Colonic mucosa (tissue), 4 donors: Measurements from ENCODE around the gene GSTCD. TPM values are rescaled to one million over a fixed set of nuclear protein-coding genes. Genes with fewer than 3 reads are reported as not detected.

ENCODE experiments used
- DNase-seq: peaks from one replicate; pipeline ENCODE4 v3.0.0-alpha.2; 2020
- H3K27ac ChIP-seq: fragments of 200-600 bp; one replicate; pipeline ENCODE4 v1.8.0; 2021
- H3K27me3 ChIP-seq: fragments of 200-600 bp; one replicate; pipeline ENCODE4 v1.8.0; 2021
- H3K36me3 ChIP-seq: fragments of 200-600 bp; one replicate; pipeline ENCODE4 v1.8.0; 2021
- H3K4me1 ChIP-seq: fragments of 200-600 bp; one replicate; pipeline ENCODE4 v1.8.0; 2021; ENCODE audit warnings: mild to moderate bottlenecking
- H3K4me3 ChIP-seq: fragments of 200-600 bp; one replicate; pipeline ENCODE4 v1.8.0; 2021
- H3K9ac ChIP-seq, 2 donors: one replicate each; pipeline ENCODE4 v1.7.0; 2013; ENCODE audit warnings: control low read depth in 2 of 2, low read depth in 2 of 2, low read length in 2 of 2
- H3K9me3 ChIP-seq: fragments of 200-600 bp; one replicate; pipeline ENCODE4 v1.8.0; 2021
- CTCF ChIP-seq: fragments of 200-600 bp; IDR thresholded peaks from one replicate; pipeline ENCODE4 v1.8.0; 2022; ENCODE audit warnings: antibody characterized with exemption, mild to moderate bottlenecking
- intact Hi-C: fragments of 100-400 bp; cut with DNase I; formaldehyde crosslinking; loops from one replicate; pipeline ENCODE4 v1.14.1; 2022
- total RNA-seq, 2 donors: library from RNA; stranded (reverse); fragmentation: NEBNext Ultra II Directional in 1 of 2; extraction: Animal tissue kit (Norgen Biotek cat#: 25700) in 1 of 2; gene quantifications; one replicate each; pipeline ENCODE4 v1.2.1, GENCODE V29; 2021
- donor health status: healthy.
- donor health status: DM: no; HTN: no; CAD: no.
- donor health status: DM: no; HTN: no; CAD: no.

The GSTCD gene
- total RNA-seq, 2 donors from 2014 or later: 9.0 to 17.5 TPM

GRCh38 chr4:105741548-105741947 is 33.0 kb downstream of the GSTCD start:
- H3K4me3 ChIP-seq: no peak overlapping the region
- H3K4me1 ChIP-seq: no peaks in the 10 kb centered on the region
- no peak overlapping the region for H3K27ac ChIP-seq
- no peaks in the 10 kb centered on the region for H3K27me3 ChIP-seq
- intact Hi-C loops: no loop called here
- no peak for TF ChIP-seq CTCF
- DNase-seq: no peak
- H3K9me3 ChIP-seq: no peaks in the 10 kb centered on the region
- H3K9ac ChIP-seq: no peak overlapping the region
- no peaks in the 10 kb centered on the region for H3K36me3 ChIP-seq

- H3K27ac ChIP-seq: no peak overlapping the region
- no peaks in the 10 kb centered on the region for H3K36me3 ChIP-seq
- no peak overlapping the region for H3K9ac ChIP-seq
- TF ChIP-seq CTCF: no peak
- H3K4me1 ChIP-seq: no peaks in the 10 kb centered on the region
- no peaks in the 10 kb centered on the region for H3K27me3 ChIP-seq
- intact Hi-C loops: no loop called here
- H3K4me3 ChIP-seq: no peak overlapping the region
- H3K9me3 ChIP-seq: no peaks in the 10 kb centered on the region
- DNase-seq: no peak
Measured at GRCh38 chr4:105748222-105748621, 39.6 kb downstream of the GSTCD start.

GRCh38 chr4:105751718-105752299 is 43.2 kb downstream of the GSTCD start:
- Histone ChIP-seq H3K9ac (no peak overlapping the region), H3K4me1 (no peaks in the 10 kb centered on the region), H3K9me3 (no peaks in the 10 kb centered on the region), H3K27me3 (no peaks in the 10 kb centered on the region), H3K27ac (no peak overlapping the region), H3K36me3 (no peaks in the 10 kb centered on the region), H3K4me3 (no peak overlapping the region)
- TF ChIP-seq CTCF: no peak
- DNase-seq: no peak
- intact Hi-C loops: no loop called here

- Histone ChIP-seq H3K27me3 (no peaks in the 10 kb centered on the region), H3K9ac (no peak overlapping the region), H3K36me3 (no peaks in the 10 kb centered on the region), H3K4me3 (no peak overlapping the region), H3K27ac (no peak overlapping the region), H3K4me1 (no peaks in the 10 kb centered on the region), H3K9me3 (no peaks in the 10 kb centered on the region)
- intact Hi-C loops: no loop called here
- no peak for TF ChIP-seq CTCF
- DNase-seq: no peak
Measured at GRCh38 chr4:105753361-105753760, 44.8 kb downstream of the GSTCD start.

- no peak overlapping the region for H3K9ac ChIP-seq
- no peaks in the 10 kb centered on the region for H3K4me1 ChIP-seq
- H3K4me3 ChIP-seq: no peak overlapping the region
- DNase-seq: no peak
- intact Hi-C loops: no loop called here
- H3K27ac ChIP-seq: no peak overlapping the region
- H3K9me3 ChIP-seq: no peaks in the 10 kb centered on the region
- TF ChIP-seq CTCF: no peak
- no peaks in the 10 kb centered on the region for H3K36me3 ChIP-seq
- H3K27me3 ChIP-seq: no peaks in the 10 kb centered on the region
Measured at GRCh38 chr4:105755375-105755774, 46.8 kb downstream of the GSTCD start.
